GM12873 (cell line): ENCODE results near the gene MAPKAPK2.

Experiments used
- TF ChIP-seq, protein P1 (sequence below): IDR thresholded peaks from 2 replicates; pipeline ENCODE4 v1.5.1; 2012; ENCODE audit warnings: low read depth, mild to moderate bottlenecking, moderate library complexity, low read length, control low read depth; ENCODE audit not compliant: insufficient read depth; ENCODE audit errors: missing control alignments

MAPKAPK2 gene

DNA sequence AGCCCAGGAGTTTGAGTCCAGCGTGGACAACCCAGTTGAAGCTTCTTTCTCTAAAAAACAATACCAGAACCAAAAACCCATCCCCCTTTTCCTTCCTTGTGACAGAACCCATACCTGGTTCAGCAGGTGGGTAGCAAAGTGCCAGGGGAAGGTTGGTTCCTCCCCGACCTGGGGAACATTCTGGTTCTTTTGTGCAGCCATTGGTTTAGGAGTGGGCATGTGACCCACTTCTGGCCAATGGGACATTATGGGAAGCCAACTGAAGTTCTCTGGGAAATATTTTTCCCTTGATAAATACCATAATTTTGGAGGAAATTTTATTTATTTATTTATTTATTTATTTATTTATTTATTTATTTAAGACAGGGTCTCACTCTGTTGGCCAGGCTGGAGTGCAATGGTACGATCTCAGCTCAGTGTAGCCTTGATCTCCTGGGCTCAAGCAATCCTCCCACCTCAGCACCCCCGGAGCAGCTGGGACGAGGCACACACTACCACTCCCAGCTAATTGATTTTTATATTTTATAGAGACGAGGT is 15.8 kb upstream of the MAPKAPK2 start:
- TF ChIP-seq, protein P1, sequence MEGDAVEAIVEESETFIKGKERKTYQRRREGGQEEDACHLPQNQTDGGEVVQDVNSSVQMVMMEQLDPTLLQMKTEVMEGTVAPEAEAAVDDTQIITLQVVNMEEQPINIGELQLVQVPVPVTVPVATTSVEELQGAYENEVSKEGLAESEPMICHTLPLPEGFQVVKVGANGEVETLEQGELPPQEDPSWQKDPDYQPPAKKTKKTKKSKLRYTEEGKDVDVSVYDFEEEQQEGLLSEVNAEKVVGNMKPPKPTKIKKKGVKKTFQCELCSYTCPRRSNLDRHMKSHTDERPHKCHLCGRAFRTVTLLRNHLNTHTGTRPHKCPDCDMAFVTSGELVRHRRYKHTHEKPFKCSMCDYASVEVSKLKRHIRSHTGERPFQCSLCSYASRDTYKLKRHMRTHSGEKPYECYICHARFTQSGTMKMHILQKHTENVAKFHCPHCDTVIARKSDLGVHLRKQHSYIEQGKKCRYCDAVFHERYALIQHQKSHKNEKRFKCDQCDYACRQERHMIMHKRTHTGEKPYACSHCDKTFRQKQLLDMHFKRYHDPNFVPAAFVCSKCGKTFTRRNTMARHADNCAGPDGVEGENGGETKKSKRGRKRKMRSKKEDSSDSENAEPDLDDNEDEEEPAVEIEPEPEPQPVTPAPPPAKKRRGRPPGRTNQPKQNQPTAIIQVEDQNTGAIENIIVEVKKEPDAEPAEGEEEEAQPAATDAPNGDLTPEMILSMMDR = no peak

DNA sequence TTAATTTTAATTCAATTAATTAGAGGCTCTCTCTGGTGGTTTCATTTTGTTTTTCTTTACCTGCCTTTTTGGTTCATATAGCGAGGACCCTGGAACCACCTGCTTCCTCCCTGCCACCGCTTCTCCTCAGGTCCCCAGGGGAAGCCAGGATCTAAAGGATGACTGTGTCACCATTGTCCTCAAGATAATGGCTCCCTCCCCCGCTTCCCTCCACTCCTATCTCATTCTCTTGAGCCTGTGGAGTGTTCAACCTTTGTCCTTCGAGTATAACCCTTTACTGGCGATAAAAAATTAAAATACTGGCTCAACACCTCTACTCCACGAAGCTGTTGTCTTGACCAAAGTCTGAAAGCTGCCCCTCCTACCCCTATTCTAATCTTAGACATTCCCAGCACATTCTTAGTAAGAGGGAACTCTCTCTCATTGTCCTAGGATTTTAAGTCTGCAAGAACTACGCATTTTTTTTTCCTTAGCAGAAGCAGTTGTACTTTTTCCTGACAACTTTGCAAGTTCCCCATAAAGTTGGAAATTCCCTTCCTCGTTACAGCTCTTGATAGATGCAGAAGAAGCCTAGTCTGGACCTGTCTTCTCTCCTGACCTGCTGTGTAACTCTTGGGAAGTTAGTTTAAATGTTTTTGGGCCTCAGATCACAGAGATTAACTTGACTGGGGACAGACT is 12.6 kb upstream of the MAPKAPK2 start:
- TF ChIP-seq, protein P1 = no peak

DNA sequence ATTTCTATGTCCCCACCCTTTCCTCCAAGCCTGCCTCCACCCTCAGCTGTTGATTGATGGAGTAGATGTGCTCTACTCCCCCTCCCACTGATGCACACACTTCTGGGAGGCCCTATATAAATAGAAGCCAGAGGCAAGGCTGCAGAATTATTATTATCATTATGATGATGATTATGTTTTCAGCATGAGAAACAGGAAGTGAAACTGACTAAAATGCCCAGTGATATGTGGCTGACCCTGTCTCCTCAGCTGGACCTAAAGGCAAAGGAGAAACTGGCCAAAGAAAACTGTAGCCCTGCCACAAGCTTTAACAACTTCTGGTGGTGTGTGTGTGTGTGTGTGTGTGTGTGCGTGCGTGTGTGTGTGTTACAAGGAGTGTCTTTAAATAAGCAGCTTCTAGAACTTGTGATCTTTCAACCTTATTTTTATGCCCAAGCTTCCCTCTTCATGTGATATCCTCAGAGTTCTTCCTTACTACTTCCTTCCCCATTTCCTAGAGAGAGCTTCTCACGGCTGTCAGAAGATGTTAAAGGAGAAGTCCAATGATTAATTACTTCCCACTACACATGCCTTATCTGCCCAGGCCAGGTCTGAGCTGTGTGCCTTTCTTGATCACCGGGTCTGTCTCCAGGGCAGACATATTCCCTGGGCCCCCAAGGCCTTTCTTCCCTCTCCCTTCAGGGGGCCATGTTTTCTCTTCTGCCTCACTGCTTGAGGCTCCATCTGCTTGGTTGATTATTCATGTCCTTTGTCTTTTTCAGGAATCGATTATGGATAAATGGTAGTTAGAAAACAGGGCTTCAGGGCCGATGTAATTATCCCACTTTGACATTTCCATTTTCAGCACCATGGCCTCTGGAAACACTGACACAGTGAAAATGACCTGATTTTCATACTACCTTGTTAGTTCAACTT is 11.6 kb upstream of the MAPKAPK2 start:
- TF ChIP-seq, protein P1 = no peak

DNA sequence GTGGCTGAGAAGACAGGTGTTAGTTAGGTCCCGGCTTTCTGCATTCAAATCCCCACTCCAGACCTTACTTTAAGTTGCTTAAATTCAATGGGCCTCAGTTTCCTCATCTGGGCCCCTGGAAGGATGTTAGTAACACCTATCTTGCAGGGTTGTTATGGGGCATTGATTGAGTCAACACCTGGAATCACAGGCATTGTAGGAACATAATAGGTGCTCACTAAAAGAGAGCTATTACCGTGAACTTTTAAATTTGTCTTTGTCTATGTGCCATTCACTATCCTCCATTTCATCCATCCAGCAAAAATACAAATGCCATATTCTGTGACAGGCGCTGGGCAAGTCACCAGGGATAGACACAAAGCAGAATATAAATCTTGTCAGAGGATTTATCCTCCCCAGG is 10.5 kb upstream of the MAPKAPK2 start:
- TF ChIP-seq, protein P1 = no peak

DNA sequence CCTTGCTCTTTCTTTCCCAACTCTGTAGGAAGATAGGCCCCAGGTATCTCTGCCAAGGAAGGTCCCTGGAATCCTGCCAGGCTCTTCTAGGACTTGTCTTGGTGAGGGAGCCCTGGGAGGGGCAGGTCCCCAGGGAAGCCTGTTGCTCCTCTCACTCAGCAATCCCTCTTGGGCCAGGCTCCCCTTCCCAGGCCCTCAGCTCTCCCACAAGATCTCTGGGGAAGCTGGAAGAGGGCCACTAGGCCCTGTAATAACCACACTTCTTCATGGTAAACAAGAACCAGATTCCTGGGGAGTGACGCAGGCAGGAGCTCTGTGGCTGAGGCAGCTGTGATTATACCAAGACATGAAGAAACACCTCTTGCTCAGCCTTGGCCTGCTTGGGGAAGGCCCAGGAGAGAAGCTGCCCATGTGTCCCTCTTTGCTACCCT is 9.9 kb upstream of the MAPKAPK2 start:
- TF ChIP-seq, protein P1 = no peak

DNA sequence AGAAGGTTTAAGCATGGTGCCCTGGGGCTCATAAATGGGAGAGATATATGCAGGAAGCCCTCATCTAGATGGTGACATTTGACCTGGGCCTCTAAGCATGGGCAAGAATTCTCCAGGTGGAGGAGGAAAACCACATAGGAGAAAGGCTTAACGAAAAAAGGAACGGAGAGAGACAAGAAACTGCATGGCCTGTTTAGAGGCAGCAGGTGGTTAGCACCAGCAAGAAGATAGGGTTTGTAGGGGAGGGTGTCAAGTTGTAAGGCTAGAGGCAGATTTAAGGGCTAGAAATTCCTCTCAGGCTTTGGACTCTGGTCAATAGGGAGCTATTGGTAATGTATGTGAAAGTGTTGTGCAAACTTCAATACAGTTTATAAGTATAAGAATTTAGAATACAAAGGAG is 8.2 kb upstream of the MAPKAPK2 start:
- TF ChIP-seq, protein P1 = no peak

DNA sequence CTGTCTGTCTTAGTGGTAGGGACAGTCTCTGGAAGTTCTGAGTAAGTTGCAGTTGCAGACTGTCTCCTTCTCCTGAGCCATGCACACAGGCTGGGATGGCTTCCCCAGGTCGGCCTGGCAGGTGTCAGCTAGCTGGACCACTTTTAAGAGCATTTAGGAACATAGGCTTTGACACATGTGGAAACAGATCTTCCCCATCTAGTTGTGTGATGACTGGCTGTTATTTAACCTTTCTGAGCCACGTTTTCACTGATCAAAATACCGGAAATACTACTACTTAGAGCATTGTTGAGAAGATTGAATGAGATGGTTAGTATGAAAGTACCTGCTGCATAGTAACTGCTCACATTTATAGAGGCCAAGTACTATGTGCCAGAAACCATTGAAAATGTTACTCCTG is 6.2 kb upstream of the MAPKAPK2 start:
- TF ChIP-seq, protein P1 = no peak
